PC-3 (cell line): ENCODE results near the gene CUL2. TPM values are rescaled to one million over a fixed set of nuclear protein-coding genes. Genes with fewer than 3 reads are reported as not detected.
A peak's percentile ranks its signal among the peaks of the same experiment; 100 is the strongest.

Experiments used
- ATAC-seq: fragments of 200-7000 bp; cut with Tn5 transposase; 2 replicates; pipeline ENCODE4 v1.9.1; 2020; ENCODE audit warnings: mild to moderate bottlenecking, moderate library complexity
- Bru-seq: library from RNA; stranded (reverse); fragments of 400-500 nt; gene quantifications from one replicate; lab custom pipeline; 2021; lab: Mats Ljungman, UMichigan
- BruChase-seq, 2 experiments: library from RNA; stranded (reverse); fragments of 400-500 nt; gene quantifications; one replicate each; lab custom pipeline; 2021; lab: Mats Ljungman, UMichigan
- BruUV-seq: library from RNA; stranded (reverse); fragments of 400-500 nt; replicated peaks from 2 replicates; lab custom pipeline; 2021; lab: Mats Ljungman, UMichigan
- CTCF ChIA-PET: fragments of 300-600 bp; sonication (Branson Sonifier 250); formaldehyde crosslinking; loops from one replicate; lab custom pipeline; 2022; ENCODE audit warnings: antibody characterized with exemption; lab: Charles Lee
- POLR2A ChIA-PET: fragments of 300-600 bp; sonication (Branson Sonifier 250); formaldehyde crosslinking; loops from one replicate; lab custom pipeline; 2022; ENCODE audit warnings: antibody characterized with exemption; ENCODE audit not compliant: unreplicated experiment; lab: Charles Lee
- DNase-seq: peaks from one replicate; pipeline ENCODE4 v3.0.0-alpha.2; 2015
- H2AFZ ChIP-seq: fragments of 300-600 bp; sonication (generic); 2 replicates; pipeline ENCODE4 v1.6.0; 2016; ENCODE audit warnings: antibody characterized with exemption, low read length
- H3F3A ChIP-seq: fragments of 300-600 bp; sonication (generic); one replicate; pipeline ENCODE4 v1.6.0; 2017; ENCODE audit warnings: antibody characterized with exemption, low read length, control low read depth, mild to moderate bottlenecking; ENCODE audit not compliant: unreplicated experiment
- H3K27ac ChIP-seq: fragments of 300-600 bp; sonication (generic); 2 replicates; pipeline ENCODE4 v1.5.1; 2016; ENCODE audit warnings: mild to moderate bottlenecking, low read length
- H3K27me3 ChIP-seq: fragments of 300-600 bp; sonication (generic); 2 replicates; pipeline ENCODE4 v1.6.1; 2016; ENCODE audit warnings: low read length, mixed read lengths
- H3K36me3 ChIP-seq: fragments of 300-600 bp; sonication (generic); 2 replicates; pipeline ENCODE4 v1.6.1; 2016; ENCODE audit warnings: low read depth, mixed run types, low read length, mixed read lengths
- H3K4me1 ChIP-seq: fragments of 300-600 bp; sonication (generic); 2 replicates; pipeline ENCODE4 v1.5.1; 2016; ENCODE audit warnings: low read length; ENCODE audit not compliant: insufficient read depth
- H3K4me2 ChIP-seq: fragments of 300-600 bp; sonication (generic); 2 replicates; pipeline ENCODE4 v1.6.0; 2016; ENCODE audit warnings: low read length
- H3K4me3 ChIP-seq: fragments of 300-600 bp; sonication (generic); 2 replicates; pipeline ENCODE4 v1.5.1; 2016; ENCODE audit warnings: mild to moderate bottlenecking, low read length, mixed read lengths
- H3K79me2 ChIP-seq: fragments of 300-600 bp; sonication (generic); 2 replicates; pipeline ENCODE4 v1.6.1; 2017; ENCODE audit warnings: low read length, mixed read lengths
- H3K9ac ChIP-seq: fragments of 300-600 bp; sonication (generic); 2 replicates; pipeline ENCODE4 v1.6.0; 2016; ENCODE audit warnings: mild to moderate bottlenecking, low read length
- H3K9me2 ChIP-seq: fragments of 300-600 bp; sonication (generic); replicated peaks from 2 replicates; pipeline ENCODE4 v1.6.1; 2016; ENCODE audit warnings: mixed run types, low read length, mixed read lengths
- H3K9me3 ChIP-seq: fragments of 300-600 bp; sonication (generic); 2 replicates; pipeline ENCODE4 v1.6.1; 2016; ENCODE audit warnings: low read length, mixed read lengths
- H4K20me1 ChIP-seq: fragments of 300-600 bp; sonication (generic); 2 replicates; pipeline ENCODE4 v1.6.1; 2016; ENCODE audit warnings: low read length, mixed read lengths
- CTCF ChIP-seq: fragments of 300-600 bp; sonication (generic); conservative IDR thresholded peaks from 2 replicates; pipeline ENCODE4 v1.5.1; 2017; ENCODE audit warnings: antibody characterized with exemption, low read depth, mild to moderate bottlenecking, low read length
- EZH2 ChIP-seq: fragments of 300-600 bp; sonication (generic); IDR thresholded peaks from one replicate; pipeline ENCODE4 v1.6.1; 2017; ENCODE audit warnings: antibody characterized with exemption, mild to moderate bottlenecking, low read length; ENCODE audit not compliant: unreplicated experiment
- EZH2phosphoT487 ChIP-seq: fragments of 300-600 bp; sonication (generic); IDR thresholded peaks from 2 replicates; pipeline ENCODE4 v1.6.1; 2018; ENCODE audit warnings: mild to moderate bottlenecking, antibody characterized with exemption, low read length, borderline replicate concordance
- intact Hi-C: fragments of 100-400 bp; cut with micrococcal nuclease; formaldehyde crosslinking; loops from 2 replicates; pipeline ENCODE4 v1.9.0; 2023
- long read RNA-seq: library from polyadenylated mRNA; unstranded; transcript quantifications from one replicate; pipeline ENCODE4 v2.0.0, GENCODE V29; 2021; ENCODE audit not compliant: unreplicated experiment
- total RNA-seq: library from RNA; depleted of rRNA; stranded (reverse); fragments of >200 nt; gene quantifications from 2 replicates; pipeline ENCODE4 v1.2.3, GENCODE V29; 2014; rRNA removed

Gene CUL2
- total RNA-seq (119 and 129 TPM in 2 replicates), Bru-seq, nascent RNA (percentile 97 among the genes with signal in this experiment), BruChase-seq, experiment 1, labeled RNA remaining after a 6-hour chase (percentile 96 among the genes with signal in this experiment), BruChase-seq, experiment 2, labeled RNA remaining after a 2-hour chase (percentile 96 among the genes with signal in this experiment)
- long read RNA-seq, full-length matches to known transcripts: 343 of 533 reads
- long read RNA-seq, partial matches to known transcripts: 143 of 533 reads
- long read RNA-seq, other reads (novel, unspliced or antisense): 47 of 533 reads

- no peak for TF ChIP-seq EZH2phosphoT487
- no peak for TF ChIP-seq CTCF
- TF ChIP-seq EZH2: no peak
- CTCF ChIA-PET: interaction anchor here (0.7 kb wide), 1 partner anchor 36 kb away, joined by 3 read pairs; no protein-coding TSS in a partner anchor
- BruUV-seq: no TSS peak
- Histone ChIP-seq H3K27ac (peak within 1 kb of the TSS; percentile 73), H3K4me2 (peak within 1 kb of the TSS; percentile 86), H3K79me2 (peaks cover 50% of the 10 kb centered on the region), H3K27me3 (no peaks in the 10 kb centered on the region), H3F3A (no peaks in the 10 kb centered on the region), H3K4me3 (peak within 1 kb of the TSS; percentile 77), H3K9ac (peak within 1 kb of the TSS; percentile 93), H3K9me2 (no peaks in the 10 kb centered on the region), H4K20me1 (peaks cover 29% of the 10 kb centered on the region), H3K36me3 (peaks cover 10% of the 10 kb centered on the region), H3K9me3 (peaks cover 10% of the 10 kb centered on the region), H3K4me1 (peaks cover 25% of the 10 kb centered on the region), H2AFZ (peak within 1 kb of the TSS; percentile 90)
- DNase-seq (peak; percentile 100), ATAC-seq (peak; percentile 93)
- POLR2A ChIA-PET: interaction anchor here (0.6 to 1.0 kb wide), 5 partner anchors 36 to 606 kb away, joined by 3 to 8 read pairs (median 3); partner anchors contain the start of gene CREM
- intact Hi-C loops: loop anchor here (2.0 kb wide), 1 partner anchor 50 kb away; no protein-coding TSS in a partner anchor
Observed at GRCh38 chr10:35090162-35090954, at the start of gene CUL2. TSS of gene CUL2 (minus strand) at chr10:35090341. CDS start at chr10:35071317, 19,024 bp downstream.

- ChIA-PET CTCF (no interaction called here), POLR2A (no interaction called here)
- no TSS peak for BruUV-seq
- H3K9me3 ChIP-seq: no peaks in the 10 kb centered on the region
- no peak overlapping the region for H3K27ac ChIP-seq
- H3F3A ChIP-seq: no peaks in the 10 kb centered on the region
- peaks cover 3% of the 10 kb centered on the region for H3K4me1 ChIP-seq
- H3K4me2 ChIP-seq: no peak overlapping the region
- H2AFZ ChIP-seq: no peak overlapping the region
- no peaks in the 10 kb centered on the region for H3K27me3 ChIP-seq
- H3K9me2 ChIP-seq: no peaks in the 10 kb centered on the region
- peak; percentile 21 for ATAC-seq
- H3K79me2 ChIP-seq: peaks cover 61% of the 10 kb centered on the region
- no peak for DNase-seq
- H3K9ac ChIP-seq: no peak overlapping the region
- intact Hi-C loops: no loop called here
- no peak for TF ChIP-seq CTCF
- no peak for TF ChIP-seq EZH2
- TF ChIP-seq EZH2phosphoT487: no peak
- peaks cover 4% of the 10 kb centered on the region; the same call in 1 of the 2 replicates for H4K20me1 ChIP-seq
- H3K4me3 ChIP-seq: no peak overlapping the region
- no peaks in the 10 kb centered on the region for H3K36me3 ChIP-seq
Observed at GRCh38 chr10:35136263-35136815, 46.2 kb upstream of the CUL2 start.
